Lower lobe of right lung (tissue), 2 donors: ENCODE measurements around the gene C19orf38. TPM values are rescaled to one million over a fixed set of nuclear protein-coding genes. Genes with fewer than 3 reads are reported as not detected.
A peak's percentile ranks its signal among the peaks of the same experiment; 100 is the strongest.

ENCODE experiments used
- ATAC-seq, 2 donors: fragments of 200-7000 bp; cut with Tn5 transposase; one replicate each; pipeline ENCODE4 v1.9.1; 2020 to 2022; ENCODE audit warnings: mild to moderate bottlenecking in 2 of 2, moderate library complexity in 2 of 2
- DNase-seq: peaks from one replicate; pipeline ENCODE4 v3.0.0-alpha.2; 2020
- H3K27ac ChIP-seq: fragments of 200-600 bp; one replicate; pipeline ENCODE4 v1.8.0; 2022
- H3K27me3 ChIP-seq: fragments of 200-600 bp; one replicate; pipeline ENCODE4 v1.8.0; 2022; ENCODE audit warnings: low read depth
- H3K36me3 ChIP-seq: fragments of 200-600 bp; one replicate; pipeline ENCODE4 v1.8.0; 2022; ENCODE audit warnings: mild to moderate bottlenecking
- H3K4me1 ChIP-seq: fragments of 200-600 bp; one replicate; pipeline ENCODE4 v1.8.0; 2022
- H3K4me3 ChIP-seq: fragments of 200-600 bp; one replicate; pipeline ENCODE4 v1.8.0; 2022; ENCODE audit warnings: mild to moderate bottlenecking
- H3K9me3 ChIP-seq: fragments of 200-600 bp; one replicate; pipeline ENCODE4 v1.8.0; 2022
- CTCF ChIP-seq: fragments of 200-600 bp; IDR thresholded peaks from one replicate; pipeline ENCODE4 v1.8.0; 2022; ENCODE audit warnings: antibody characterized with exemption, mild to moderate bottlenecking
- intact Hi-C: fragments of 100-400 bp; cut with DNase I; formaldehyde crosslinking; loops from one replicate; pipeline ENCODE4 v1.11.0; 2022
- long read RNA-seq: library from polyadenylated mRNA; unstranded; transcript quantifications from one replicate; pipeline ENCODE4 v2.0.0, GENCODE V29; 2021
- total RNA-seq: library from RNA; stranded (reverse); fragmentation: NEBNext Ultra II Directional; extraction: Animal tissue kit (Norgen Biotek cat#: 25700); gene quantifications from one replicate; pipeline ENCODE4 v1.2.1, GENCODE V29; 2021
- donor health status: DM: no; HTN: yes; CAD: no; lungs with severe emphysema.

Gene C19orf38
- 11.7 TPM for total RNA-seq
- long read RNA-seq, partial matches to known transcripts = 5 of 8 reads
- long read RNA-seq, other reads (novel, unspliced or antisense) = 1 of 8 reads

DNA sequence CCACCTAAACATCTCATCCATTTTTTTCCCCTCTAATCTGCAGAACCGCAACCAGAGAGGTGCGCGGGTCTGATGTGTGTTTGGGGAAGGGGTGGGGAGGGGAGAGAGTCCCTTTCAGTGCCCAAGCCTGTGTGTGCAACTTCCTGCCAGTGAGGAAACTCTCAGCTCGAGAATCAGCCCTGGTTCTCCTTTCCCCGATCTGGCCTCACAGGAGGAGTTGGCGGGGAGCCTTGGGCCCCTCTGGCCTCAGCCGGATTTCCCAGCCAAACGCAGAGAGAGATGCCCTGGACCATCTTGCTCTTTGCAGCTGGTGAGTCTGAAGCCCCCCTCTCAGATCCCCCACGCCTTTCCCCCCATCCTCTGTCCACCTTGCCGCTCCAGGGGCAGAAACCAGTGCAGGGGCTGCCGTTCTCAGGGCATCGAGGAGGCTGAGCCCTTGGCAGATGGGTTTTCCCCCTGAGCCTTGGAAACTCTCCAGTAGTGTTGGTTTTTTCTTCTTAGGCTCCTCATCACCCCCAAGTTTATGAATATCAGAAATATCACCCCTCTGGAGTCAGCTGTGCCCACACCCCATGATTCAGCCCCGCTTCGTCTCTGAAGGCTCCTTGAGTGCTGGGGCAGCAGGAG, at the start of gene C19orf38:
C19orf38 (plus strand) TSS at position 186 of the 627 bp plus-strand sequence; CDS start at position 280, 94 bp downstream.
- TF ChIP-seq CTCF = no peak
- no peak within 1 kb of the TSS for H3K27ac ChIP-seq
- ATAC-seq = peak; percentile 44 to 73
- intact Hi-C loops = no loop called here
- DNase-seq = no peak
- H3K36me3 ChIP-seq = no peaks in the 10 kb centered on the region
- no peaks in the 10 kb centered on the region for H3K4me1 ChIP-seq
- H3K9me3 ChIP-seq = no peaks in the 10 kb centered on the region
- peak within 1 kb of the TSS; percentile 11 for H3K4me3 ChIP-seq
- H3K27me3 ChIP-seq = peaks cover 3% of the 10 kb centered on the region

- H3K27ac ChIP-seq = no peak overlapping the region
- intact Hi-C loops = no loop called here
- H3K4me1 ChIP-seq = no peaks in the 10 kb centered on the region
- DNase-seq = no peak
- TF ChIP-seq CTCF = no peak
- ATAC-seq = no peak
- H3K36me3 ChIP-seq = peaks cover 100% of the 10 kb centered on the region
- no peaks in the 10 kb centered on the region for H3K9me3 ChIP-seq
- H3K27me3 ChIP-seq = no peaks in the 10 kb centered on the region
- H3K4me3 ChIP-seq = no peak overlapping the region
These were observed 47.7 kb upstream of the C19orf38 start for GRCh38 chr19:10800488-10800887.

GRCh38 chr19:10802479-10802878, 45.7 kb upstream of the C19orf38 start:
- Histone ChIP-seq H3K4me3 (no peak overlapping the region), H3K9me3 (no peaks in the 10 kb centered on the region), H3K4me1 (no peaks in the 10 kb centered on the region), H3K27me3 (no peaks in the 10 kb centered on the region), H3K36me3 (peaks cover 100% of the 10 kb centered on the region), H3K27ac (no peak overlapping the region)
- no peak for TF ChIP-seq CTCF
- intact Hi-C loops = no loop called here
- DNase-seq (no peak), ATAC-seq (no peak)

GRCh38 chr19:10803252-10803651, 45.0 kb upstream of the C19orf38 start:
- no peak for ATAC-seq
- peaks cover 100% of the 10 kb centered on the region for H3K36me3 ChIP-seq

DNA sequence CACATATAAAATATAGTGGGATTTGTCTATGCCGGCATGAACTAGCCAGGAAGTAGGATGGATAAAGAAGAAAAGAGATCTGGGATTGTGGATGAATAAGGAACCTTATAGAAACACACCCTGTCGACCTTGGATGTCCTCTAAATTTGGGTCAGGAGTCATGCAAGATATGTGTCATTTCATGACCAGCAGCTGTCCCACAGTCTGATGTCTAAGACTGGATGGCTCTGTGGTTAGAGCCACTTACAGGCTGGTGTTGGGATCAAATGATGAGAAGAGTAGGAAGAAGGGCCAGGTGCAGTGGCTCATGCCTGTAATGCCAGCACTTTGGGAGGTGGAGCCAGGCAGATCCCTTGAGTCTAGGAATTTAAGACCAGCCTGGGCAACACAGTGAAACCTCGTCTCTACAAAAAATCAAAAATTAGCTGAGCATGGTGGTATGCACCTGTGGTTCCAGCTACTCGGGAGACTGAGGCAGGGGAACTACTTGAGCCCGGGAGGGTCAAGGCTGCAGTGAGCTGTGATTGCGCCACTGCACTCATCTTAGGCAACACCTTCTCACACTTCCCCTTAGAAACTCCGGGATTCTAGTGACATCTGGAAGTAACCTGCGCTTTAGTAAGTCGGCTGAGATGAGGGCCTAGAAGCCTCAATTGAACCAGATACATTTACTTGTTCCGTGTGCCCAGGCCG, 43.0 kb upstream of the C19orf38 start:
- intact Hi-C loops = no loop called here
- no peak overlapping the region for H3K27ac ChIP-seq
- peak; percentile 70 for DNase-seq
- ATAC-seq = peak in 1 of 2 donors; percentile 43
- no peaks in the 10 kb centered on the region for H3K9me3 ChIP-seq
- TF ChIP-seq CTCF = no peak
- no peak overlapping the region for H3K4me3 ChIP-seq
- no peaks in the 10 kb centered on the region for H3K27me3 ChIP-seq
- peaks cover 100% of the 10 kb centered on the region for H3K36me3 ChIP-seq
- peaks cover 10% of the 10 kb centered on the region for H3K4me1 ChIP-seq

More at GRCh38 chr19:10803252-10803651, 45.0 kb upstream of the C19orf38 start:
- Histone ChIP-seq H3K4me3 (no peak overlapping the region), H3K9me3 (no peaks in the 10 kb centered on the region), H3K27ac (no peak overlapping the region), H3K4me1 (no peaks in the 10 kb centered on the region), H3K27me3 (no peaks in the 10 kb centered on the region)
- TF ChIP-seq CTCF = no peak
- no peak for DNase-seq
- intact Hi-C loops = no loop called here
